HepG2 (cell line): ENCODE measurements around the gene FAM221B. TPM values are rescaled to one million over a fixed set of nuclear protein-coding genes. Genes with fewer than 3 reads are reported as not detected.

ENCODE experiments used
- ARNT2 ChIP-seq: sonication (generic); formaldehyde crosslinking; IDR thresholded peaks from 2 replicates; pipeline ENCODE4 v1.8.0; 2022; ENCODE audit warnings: mild to moderate bottlenecking, low read depth, missing genetic modification reagents, moderate library complexity
- BCL3 ChIP-seq: sonication (generic); formaldehyde crosslinking; IDR thresholded peaks from 2 replicates; pipeline ENCODE4 v1.5.1; 2020; ENCODE audit warnings: mild to moderate bottlenecking, missing genetic modification reagents, moderate library complexity
- CSRNP1 ChIP-seq: sonication (generic); formaldehyde crosslinking; IDR thresholded peaks from 2 replicates; pipeline ENCODE4 v1.8.1; 2023; ENCODE audit warnings: mild to moderate bottlenecking, missing genetic modification reagents
- HES4 ChIP-seq: sonication (generic); formaldehyde crosslinking; IDR thresholded peaks from 2 replicates; pipeline ENCODE4 v1.9.0; 2021; ENCODE audit warnings: mild to moderate bottlenecking, missing genetic modification reagents, borderline replicate concordance
- MXI1 ChIP-seq: IDR thresholded peaks from 3 replicates; pipeline ENCODE4 v1.6.1; 2012; ENCODE audit warnings: low read depth, low read length, inconsistent platforms, borderline replicate concordance
- NAIF1 ChIP-seq: sonication (generic); formaldehyde crosslinking; IDR thresholded peaks from 2 replicates; pipeline ENCODE4 v1.5.0; 2020; ENCODE audit warnings: mild to moderate bottlenecking, missing genetic modification reagents, borderline replicate concordance
- STAT5B ChIP-seq: sonication (generic); formaldehyde crosslinking; IDR thresholded peaks from 2 replicates; pipeline ENCODE4 v1.4.0; 2020; ENCODE audit warnings: missing genetic modification reagents
- SYNCRIP ChIP-seq: fragments of 200-400 bp; formaldehyde crosslinking; IDR thresholded peaks from 2 replicates; pipeline ENCODE4 v1.6.1; 2018; ENCODE audit warnings: mild to moderate bottlenecking, low read depth, low read length; ENCODE audit not compliant: insufficient read depth
- TEAD3 ChIP-seq: optimal IDR thresholded peaks from 2 replicates; pipeline ENCODE3; 2016; ENCODE audit warnings: borderline replicate concordance
- ZBTB21 ChIP-seq: sonication (generic); formaldehyde crosslinking; IDR thresholded peaks from 2 replicates; pipeline ENCODE4 v1.4.0; 2020; ENCODE audit warnings: missing genetic modification reagents
- ZEB1 ChIP-seq: IDR thresholded peaks from 2 replicates; pipeline ENCODE4 v1.6.1; 2012; ENCODE audit warnings: mild to moderate bottlenecking, low read depth, inconsistent platforms; ENCODE audit not compliant: insufficient replicate concordance
- ZNF577 ChIP-seq: sonication (generic); formaldehyde crosslinking; IDR thresholded peaks from 2 replicates; pipeline ENCODE4 v1.4.0; 2020; ENCODE audit warnings: mild to moderate bottlenecking, low read depth, missing genetic modification reagents, borderline replicate concordance
- ZNF749 ChIP-seq: sonication (generic); formaldehyde crosslinking; IDR thresholded peaks from 2 replicates; pipeline ENCODE4 v1.8.0; 2022; ENCODE audit warnings: mild to moderate bottlenecking, missing genetic modification reagents, moderate library complexity, borderline replicate concordance
- ZNF816 ChIP-seq: sonication (generic); formaldehyde crosslinking; IDR thresholded peaks from 2 replicates; pipeline ENCODE4 v1.8.0; 2022; ENCODE audit warnings: missing genetic modification reagents, mild to moderate bottlenecking, borderline replicate concordance
- ZSCAN25 ChIP-seq: sonication (generic); formaldehyde crosslinking; IDR thresholded peaks from 2 replicates; pipeline ENCODE4 v1.8.0; 2022; ENCODE audit warnings: mild to moderate bottlenecking, missing genetic modification reagents
- polyA plus RNA-seq, 8 experiments: library from polyadenylated mRNA; depleted of rRNA in 3 of 8; stranded (reverse) in 7 of 8; unstranded in 1 of 8; fragments of >200 nt; fragmentation: Illumina TruSeq in 4 of 8; extraction: Trizol in 4 of 8; gene quantifications; 2 replicates each; pipeline versions ENCODE4 v1.2.1 to v1.2.3, GENCODE V29; 2011 to 2016; ENCODE audit warnings: low read depth in 4 of 8, missing spikeins in 1 of 8, mixed read lengths in 1 of 8; ENCODE audit not compliant: insufficient read depth in 1 of 8
- total RNA-seq, 5 experiments: library from RNA; depleted of rRNA; stranded (reverse); fragments of >200 nt; fragmentation: Illumina TruSeq; extraction: Trizol; gene quantifications; 2 replicates each; pipeline ENCODE4 v1.2.3, GENCODE V29; 2016; ENCODE audit warnings: low read depth in 1 of 5
- TF ChIP-seq, protein P1 (sequence below): sonication (generic); formaldehyde crosslinking; IDR thresholded peaks from 2 replicates; pipeline ENCODE4 v1.5.0; 2020; ENCODE audit warnings: mild to moderate bottlenecking, missing genetic modification reagents, borderline replicate concordance
- TF ChIP-seq, protein P2 (sequence below): sonication (generic); formaldehyde crosslinking; IDR thresholded peaks from 2 replicates; pipeline ENCODE4 v1.4.0; 2020; ENCODE audit warnings: mild to moderate bottlenecking, missing genetic modification reagents
- TF ChIP-seq, protein P3 (sequence below): sonication (generic); formaldehyde crosslinking; conservative IDR thresholded peaks from 2 replicates; pipeline ENCODE4 v1.4.0; 2020; ENCODE audit warnings: missing genetic modification reagents

Gene FAM221B
- total and polyA plus RNA-seq, 2 of the 13 experiments (the other 11 are each of a cell fraction or from before 2014, with no cell fraction given), result not detected

DNA sequence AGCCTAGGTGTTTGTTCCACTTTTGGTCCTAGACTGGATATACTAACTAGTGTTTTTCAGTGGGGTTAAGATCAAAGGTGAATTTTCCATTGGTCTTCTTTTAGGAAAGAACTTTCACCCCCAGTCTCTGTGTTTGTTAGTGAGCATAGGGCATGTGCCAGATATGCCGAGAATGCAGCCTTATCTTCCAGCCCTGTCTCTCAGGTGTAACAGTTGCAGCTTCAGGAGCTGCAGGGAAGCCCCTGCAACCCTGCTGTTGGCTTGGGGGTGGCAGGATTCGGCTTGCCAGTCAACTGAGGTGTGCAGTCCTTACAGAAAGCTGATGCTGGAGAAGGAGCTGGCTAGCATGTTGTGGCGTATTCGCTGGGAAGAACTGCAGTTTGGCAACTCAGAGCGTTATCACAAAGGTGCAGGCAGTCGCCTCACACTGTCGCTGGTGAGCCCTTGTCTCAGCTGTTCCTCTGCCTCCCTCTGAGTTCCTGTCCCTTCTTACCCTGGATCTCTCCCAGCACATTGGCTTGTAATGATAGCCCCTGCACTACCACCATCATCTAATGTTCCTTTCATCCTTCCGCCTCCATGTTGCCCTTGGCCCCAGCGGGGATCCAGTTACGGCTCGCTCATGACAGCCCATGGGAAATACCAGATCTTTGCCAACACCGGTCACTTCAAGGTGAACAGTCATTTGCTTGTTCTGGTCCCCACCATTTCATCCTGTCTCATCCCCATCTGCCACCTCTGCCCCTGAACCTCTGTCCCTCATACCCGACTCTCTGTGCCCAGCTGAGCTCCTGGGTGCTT is 27.0 kb downstream of the FAM221B start (continued):
- TF ChIP-seq, protein P1, sequence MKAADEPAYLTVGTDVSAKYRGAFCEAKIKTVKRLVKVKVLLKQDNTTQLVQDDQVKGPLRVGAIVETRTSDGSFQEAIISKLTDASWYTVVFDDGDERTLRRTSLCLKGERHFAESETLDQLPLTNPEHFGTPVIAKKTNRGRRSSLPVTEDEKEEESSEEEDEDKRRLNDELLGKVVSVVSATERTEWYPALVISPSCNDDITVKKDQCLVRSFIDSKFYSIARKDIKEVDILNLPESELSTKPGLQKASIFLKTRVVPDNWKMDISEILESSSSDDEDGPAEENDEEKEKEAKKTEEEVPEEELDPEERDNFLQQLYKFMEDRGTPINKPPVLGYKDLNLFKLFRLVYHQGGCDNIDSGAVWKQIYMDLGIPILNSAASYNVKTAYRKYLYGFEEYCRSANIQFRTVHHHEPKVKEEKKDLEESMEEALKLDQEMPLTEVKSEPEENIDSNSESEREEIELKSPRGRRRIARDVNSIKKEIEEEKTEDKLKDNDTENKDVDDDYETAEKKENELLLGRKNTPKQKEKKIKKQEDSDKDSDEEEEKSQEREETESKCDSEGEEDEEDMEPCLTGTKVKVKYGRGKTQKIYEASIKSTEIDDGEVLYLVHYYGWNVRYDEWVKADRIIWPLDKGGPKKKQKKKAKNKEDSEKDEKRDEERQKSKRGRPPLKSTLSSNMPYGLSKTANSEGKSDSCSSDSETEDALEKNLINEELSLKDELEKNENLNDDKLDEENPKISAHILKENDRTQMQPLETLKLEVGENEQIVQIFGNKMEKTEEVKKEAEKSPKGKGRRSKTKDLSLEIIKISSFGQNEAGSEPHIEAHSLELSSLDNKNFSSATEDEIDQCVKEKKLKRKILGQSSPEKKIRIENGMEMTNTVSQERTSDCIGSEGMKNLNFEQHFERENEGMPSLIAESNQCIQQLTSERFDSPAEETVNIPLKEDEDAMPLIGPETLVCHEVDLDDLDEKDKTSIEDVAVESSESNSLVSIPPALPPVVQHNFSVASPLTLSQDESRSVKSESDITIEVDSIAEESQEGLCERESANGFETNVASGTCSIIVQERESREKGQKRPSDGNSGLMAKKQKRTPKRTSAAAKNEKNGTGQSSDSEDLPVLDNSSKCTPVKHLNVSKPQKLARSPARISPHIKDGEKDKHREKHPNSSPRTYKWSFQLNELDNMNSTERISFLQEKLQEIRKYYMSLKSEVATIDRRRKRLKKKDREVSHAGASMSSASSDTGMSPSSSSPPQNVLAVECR, result no peak; the same call in 1 of the 2 replicates
- TF ChIP-seq ZNF816 (no peak), ZSCAN25 (no peak), NAIF1 (CRISPR knock-in tag) (no peak), BCL3 (CRISPR knock-in tag) (no peak), CSRNP1 (no peak), MXI1 (no peak), ZNF577 (no peak), STAT5B (no peak), SYNCRIP (no peak), ZBTB21 (CRISPR knock-in tag) (no peak), ARNT2 (CRISPR knock-in tag) (no peak), ZNF749 (CRISPR knock-in tag) (no peak), ZEB1 (peak; percentile 40), HES4 (CRISPR knock-in tag) (0 out of 2 replicates have a peak, but pooled peaks have one; percentile 24), TEAD3 (peak; percentile 96)
- TF ChIP-seq, protein P2, sequence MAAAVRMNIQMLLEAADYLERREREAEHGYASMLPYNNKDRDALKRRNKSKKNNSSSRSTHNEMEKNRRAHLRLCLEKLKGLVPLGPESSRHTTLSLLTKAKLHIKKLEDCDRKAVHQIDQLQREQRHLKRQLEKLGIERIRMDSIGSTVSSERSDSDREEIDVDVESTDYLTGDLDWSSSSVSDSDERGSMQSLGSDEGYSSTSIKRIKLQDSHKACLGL (CRISPR knock-in tag), result 0 out of 2 replicates have a peak, but pooled peaks have one; percentile 38
- TF ChIP-seq, protein P3, sequence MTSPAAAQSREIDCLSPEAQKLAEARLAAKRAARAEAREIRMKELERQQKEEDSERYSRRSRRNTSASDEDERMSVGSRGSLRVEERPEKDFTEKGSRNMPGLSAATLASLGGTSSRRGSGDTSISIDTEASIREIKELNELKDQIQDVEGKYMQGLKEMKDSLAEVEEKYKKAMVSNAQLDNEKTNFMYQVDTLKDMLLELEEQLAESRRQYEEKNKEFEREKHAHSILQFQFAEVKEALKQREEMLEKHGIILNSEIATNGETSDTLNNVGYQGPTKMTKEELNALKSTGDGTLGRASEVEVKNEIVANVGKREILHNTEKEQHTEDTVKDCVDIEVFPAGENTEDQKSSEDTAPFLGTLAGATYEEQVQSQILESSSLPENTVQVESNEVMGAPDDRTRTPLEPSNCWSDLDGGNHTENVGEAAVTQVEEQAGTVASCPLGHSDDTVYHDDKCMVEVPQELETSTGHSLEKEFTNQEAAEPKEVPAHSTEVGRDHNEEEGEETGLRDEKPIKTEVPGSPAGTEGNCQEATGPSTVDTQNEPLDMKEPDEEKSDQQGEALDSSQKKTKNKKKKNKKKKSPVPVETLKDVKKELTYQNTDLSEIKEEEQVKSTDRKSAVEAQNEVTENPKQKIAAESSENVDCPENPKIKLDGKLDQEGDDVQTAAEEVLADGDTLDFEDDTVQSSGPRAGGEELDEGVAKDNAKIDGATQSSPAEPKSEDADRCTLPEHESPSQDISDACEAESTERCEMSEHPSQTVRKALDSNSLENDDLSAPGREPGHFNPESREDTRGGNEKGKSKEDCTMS, result no peak
